Esophagus squamous epithelium (tissue), 4 donors: ENCODE data around the gene MAMSTR.

Experiments
- POLR2A ChIP-seq, 4 donors: fragments of 450-650 bp; IDR thresholded peaks; one replicate each; pipeline ENCODE4 v1.6.1; 2017; ENCODE audit warnings: antibody characterized with exemption in 4 of 4, mild to moderate bottlenecking in 4 of 4, moderate library complexity in 3 of 4
- TF ChIP-seq, protein P1 (sequence below), 6 experiments: fragments of 450-650 bp in 4 of 6; fragments of 200-600 bp in 2 of 6; sonication (generic) in 2 of 6; IDR thresholded peaks; one replicate each; pipeline ENCODE4 v1.5.1; 2016 to 2019; ENCODE audit warnings: antibody characterized with exemption in 6 of 6, mild to moderate bottlenecking in 4 of 6, moderate library complexity in 4 of 6

DNA sequence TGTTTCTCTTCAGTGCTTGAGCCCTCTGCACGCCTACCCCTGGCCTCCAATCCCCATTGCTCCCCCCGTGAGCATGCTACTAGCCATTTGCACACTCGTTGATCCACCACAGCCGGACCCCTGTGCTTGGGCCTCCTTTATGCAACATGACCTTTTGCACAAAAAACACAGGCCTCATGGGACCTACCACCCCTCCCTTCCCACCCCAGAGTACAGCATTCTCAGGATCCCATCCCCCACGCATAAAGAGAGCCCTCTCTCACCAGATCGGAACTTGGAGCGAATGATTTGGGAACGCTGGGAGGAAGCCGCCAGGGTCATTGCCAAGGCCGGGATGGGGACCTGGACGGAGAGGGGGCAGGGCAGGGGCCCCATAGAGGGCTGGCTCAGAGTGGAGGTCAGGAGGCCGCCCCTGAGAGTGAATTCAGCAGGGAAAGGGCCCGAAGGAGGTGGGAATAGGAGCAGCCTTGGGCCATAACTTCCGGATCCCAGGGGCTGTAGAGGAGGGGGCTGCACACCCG is 754 bp downstream of the MAMSTR start:
- TF ChIP-seq POLR2A (IDR thresholded peaks at IDR 0.05): no peak
- TF ChIP-seq, protein P1, sequence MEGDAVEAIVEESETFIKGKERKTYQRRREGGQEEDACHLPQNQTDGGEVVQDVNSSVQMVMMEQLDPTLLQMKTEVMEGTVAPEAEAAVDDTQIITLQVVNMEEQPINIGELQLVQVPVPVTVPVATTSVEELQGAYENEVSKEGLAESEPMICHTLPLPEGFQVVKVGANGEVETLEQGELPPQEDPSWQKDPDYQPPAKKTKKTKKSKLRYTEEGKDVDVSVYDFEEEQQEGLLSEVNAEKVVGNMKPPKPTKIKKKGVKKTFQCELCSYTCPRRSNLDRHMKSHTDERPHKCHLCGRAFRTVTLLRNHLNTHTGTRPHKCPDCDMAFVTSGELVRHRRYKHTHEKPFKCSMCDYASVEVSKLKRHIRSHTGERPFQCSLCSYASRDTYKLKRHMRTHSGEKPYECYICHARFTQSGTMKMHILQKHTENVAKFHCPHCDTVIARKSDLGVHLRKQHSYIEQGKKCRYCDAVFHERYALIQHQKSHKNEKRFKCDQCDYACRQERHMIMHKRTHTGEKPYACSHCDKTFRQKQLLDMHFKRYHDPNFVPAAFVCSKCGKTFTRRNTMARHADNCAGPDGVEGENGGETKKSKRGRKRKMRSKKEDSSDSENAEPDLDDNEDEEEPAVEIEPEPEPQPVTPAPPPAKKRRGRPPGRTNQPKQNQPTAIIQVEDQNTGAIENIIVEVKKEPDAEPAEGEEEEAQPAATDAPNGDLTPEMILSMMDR (IDR thresholded peaks at IDR 0.05): no peak
